Activated T-cell treated with anti-CD3 and anti-CD28 coated beads, Interleukin-2, amount 50 U/mL, for 72 hours (primary cell): ENCODE data around the gene PDE6H. TPM values are rescaled to one million over a fixed set of nuclear protein-coding genes. Genes with fewer than 3 reads are reported as not detected.
A peak's percentile ranks its signal among the peaks of the same experiment; 100 is the strongest.

Experiments
- ATAC-seq, 2 donors: fragments of 150-1000 bp; cut with Tn5 transposase; replicated peaks in 1 of 2; 2 replicates each; pipeline ENCODE4 v1.10.0; 2021; ENCODE audit warnings: moderate library complexity in 2 of 2, mild to moderate bottlenecking in 1 of 2
- DNase-seq, 2 donors: peaks; one replicate each; pipeline ENCODE4 v3.0.0; 2021 to 2022; ENCODE audit warnings: mixed read lengths in 1 of 2
- H3K27ac Mint-ChIP-seq: one replicate; pipeline ENCODE4 v1.8.0; 2022; ENCODE audit warnings: mild to moderate bottlenecking, moderate library complexity, mixed read lengths
- H3K27me3 Mint-ChIP-seq: one replicate; pipeline ENCODE4 v1.8.0; 2022; ENCODE audit warnings: low read depth, mixed read lengths
- H3K36me3 Mint-ChIP-seq, 2 donors: one replicate each; pipeline ENCODE4 v1.8.0; 2022; ENCODE audit warnings: mixed read lengths in 2 of 2, mild to moderate bottlenecking in 1 of 2; ENCODE audit not compliant: insufficient read depth in 2 of 2
- H3K4me1 Mint-ChIP-seq: one replicate; pipeline ENCODE4 v1.8.0; 2022; ENCODE audit warnings: low read depth, mixed read lengths
- H3K4me3 Mint-ChIP-seq, 2 donors: one replicate each; pipeline ENCODE4 v1.8.0; 2022; ENCODE audit warnings: mild to moderate bottlenecking in 2 of 2, mixed read lengths in 2 of 2, moderate library complexity in 2 of 2
- H3K9me3 Mint-ChIP-seq, 2 donors: one replicate each; pipeline ENCODE4 v1.8.0; 2022; ENCODE audit warnings: mixed read lengths in 2 of 2
- total RNA-seq, 2 donors: library from RNA; stranded (reverse); gene quantifications; one replicate each; pipeline ENCODE4 v1.2.3, GENCODE V29; 2022

PDE6H gene
- total RNA-seq, 2 donors from 2014 or later: not detected

GRCh38 chr12:14984766-14985285 lies 12.0 kb downstream of the PDE6H start:
- H3K36me3 Mint-ChIP-seq: peaks cover under 1 to 2% of the 10 kb centered on the region in 2 donors
- H3K9me3 Mint-ChIP-seq: no peaks in the 10 kb centered on the region
- no peak overlapping the region for H3K27ac Mint-ChIP-seq
- no peak for ATAC-seq
- H3K4me1 Mint-ChIP-seq: peaks cover 46% of the 10 kb centered on the region
- H3K27me3 Mint-ChIP-seq: no peaks in the 10 kb centered on the region
- no peak for DNase-seq
- no peak overlapping the region for H3K4me3 Mint-ChIP-seq

GRCh38 chr12:14986449-14986848 lies 13.6 kb downstream of the PDE6H start:
- ATAC-seq (no peak), DNase-seq (no peak)
- Mint-ChIP-seq H3K27ac (no peak overlapping the region), H3K27me3 (no peaks in the 10 kb centered on the region), H3K4me1 (peaks cover 37% of the 10 kb centered on the region), H3K36me3 (peaks cover 3% of the 10 kb centered on the region in 2 donors), H3K9me3 (peaks cover 0 to 2% of the 10 kb centered on the region in 2 donors), H3K4me3 (no peak overlapping the region)

- H3K4me1 Mint-ChIP-seq: peaks cover 28% of the 10 kb centered on the region
- H3K9me3 Mint-ChIP-seq: peaks cover 0 to 2% of the 10 kb centered on the region in 2 donors
- H3K27ac Mint-ChIP-seq: no peak overlapping the region
- DNase-seq (no peak), ATAC-seq (no peak)
- H3K27me3 Mint-ChIP-seq: no peaks in the 10 kb centered on the region
- H3K36me3 Mint-ChIP-seq: peaks cover 3% of the 10 kb centered on the region in 2 donors
- no peak overlapping the region for H3K4me3 Mint-ChIP-seq
Measured at GRCh38 chr12:14988035-14988434, 15.2 kb downstream of the PDE6H start.

- no peak overlapping the region for H3K4me3 Mint-ChIP-seq
- H3K27me3 Mint-ChIP-seq: no peaks in the 10 kb centered on the region
- ATAC-seq (no peak), DNase-seq (no peak)
- H3K36me3 Mint-ChIP-seq: peaks cover 3% of the 10 kb centered on the region in 2 donors
- no peak overlapping the region for H3K27ac Mint-ChIP-seq
- peaks cover 26% of the 10 kb centered on the region for H3K4me1 Mint-ChIP-seq
- peaks cover 0 to 2% of the 10 kb centered on the region in 2 donors for H3K9me3 Mint-ChIP-seq
Measured at GRCh38 chr12:14989790-14990189, 16.9 kb downstream of the PDE6H start.

GRCh38 chr12:14991069-14991468 lies 18.2 kb downstream of the PDE6H start:
- DNase-seq (no peak), ATAC-seq (no peak)
- Mint-ChIP-seq H3K4me1 (peaks cover 31% of the 10 kb centered on the region), H3K27ac (no peak overlapping the region), H3K36me3 (peaks cover 3% of the 10 kb centered on the region in 2 donors), H3K9me3 (peaks cover 0 to 2% of the 10 kb centered on the region in 2 donors), H3K27me3 (no peaks in the 10 kb centered on the region), H3K4me3 (no peak overlapping the region)

- Mint-ChIP-seq H3K36me3 (peaks cover 3% of the 10 kb centered on the region in 2 donors), H3K27me3 (no peaks in the 10 kb centered on the region), H3K9me3 (peaks cover 0 to 2% of the 10 kb centered on the region in 2 donors), H3K4me1 (peaks cover 31% of the 10 kb centered on the region), H3K4me3 (no peak overlapping the region), H3K27ac (no peak overlapping the region)
- DNase-seq: no peak
- ATAC-seq: no peak
Measured at GRCh38 chr12:14992673-14993072, 19.8 kb downstream of the PDE6H start.

- Mint-ChIP-seq H3K36me3 (peaks cover 3% of the 10 kb centered on the region in 2 donors), H3K27ac (peak overlapping the region; percentile 14), H3K27me3 (no peaks in the 10 kb centered on the region), H3K4me1 (peaks cover 31% of the 10 kb centered on the region), H3K4me3 (no peak overlapping the region), H3K9me3 (peaks cover 0 to 2% of the 10 kb centered on the region in 2 donors)
- no peak for ATAC-seq
- no peak for DNase-seq
Measured at GRCh38 chr12:14993117-14993516, 20.3 kb downstream of the PDE6H start.

GRCh38 chr12:14993537-14994266 lies 20.9 kb downstream of the PDE6H start:
- ATAC-seq: peak; percentile 84 to 86
- Mint-ChIP-seq H3K4me3 (peak overlapping the region in 1 of 2 donors; percentile 39), H3K9me3 (peaks cover 0 to 2% of the 10 kb centered on the region in 2 donors), H3K36me3 (peaks cover 3% of the 10 kb centered on the region in 2 donors), H3K27me3 (no peaks in the 10 kb centered on the region), H3K4me1 (peaks cover 31% of the 10 kb centered on the region), H3K27ac (peak overlapping the region; percentile 78)
- DNase-seq: peak; percentile 27 to 32

- no peak for ATAC-seq
- Mint-ChIP-seq H3K9me3 (peaks cover 0 to 2% of the 10 kb centered on the region in 2 donors), H3K36me3 (peaks cover 3% of the 10 kb centered on the region in 2 donors), H3K4me1 (peaks cover 29% of the 10 kb centered on the region), H3K4me3 (peak overlapping the region in 1 of 2 donors; percentile 39), H3K27me3 (no peaks in the 10 kb centered on the region), H3K27ac (peak overlapping the region; percentile 78)
- no peak for DNase-seq
Measured at GRCh38 chr12:14994610-14995009, 21.8 kb downstream of the PDE6H start.

GRCh38 chr12:14995583-14996425 lies 23.0 kb downstream of the PDE6H start:
- Mint-ChIP-seq H3K9me3 (peaks cover 0 to 2% of the 10 kb centered on the region in 2 donors), H3K27ac (peak overlapping the region; percentile 68), H3K27me3 (no peaks in the 10 kb centered on the region), H3K36me3 (peaks cover 0 to 2% of the 10 kb centered on the region in 2 donors), H3K4me1 (peaks cover 25% of the 10 kb centered on the region), H3K4me3 (no peak overlapping the region)
- no peak for DNase-seq
- peak; percentile 44 to 59 for ATAC-seq

- Mint-ChIP-seq H3K27ac (no peak overlapping the region), H3K9me3 (no peaks in the 10 kb centered on the region), H3K27me3 (peaks cover 8% of the 10 kb centered on the region), H3K4me3 (no peak overlapping the region), H3K4me1 (peaks cover 25% of the 10 kb centered on the region), H3K36me3 (no peaks in the 10 kb centered on the region)
- DNase-seq: no peak
- ATAC-seq: no peak
Measured at GRCh38 chr12:14997998-14998397, 25.2 kb downstream of the PDE6H start.

- H3K27me3 Mint-ChIP-seq: peaks cover 18% of the 10 kb centered on the region
- H3K4me3 Mint-ChIP-seq: no peak overlapping the region
- no peak for DNase-seq
- no peaks in the 10 kb centered on the region for H3K36me3 Mint-ChIP-seq
- peak overlapping the region; percentile 72 for H3K27ac Mint-ChIP-seq
- no peak for ATAC-seq
- no peaks in the 10 kb centered on the region for H3K9me3 Mint-ChIP-seq
- H3K4me1 Mint-ChIP-seq: peaks cover 15% of the 10 kb centered on the region
Measured at GRCh38 chr12:14999021-14999694, 26.3 kb downstream of the PDE6H start.
